Epithelial cell of prostate (primary cell): ENCODE measurements around the gene CRTC1.
"Not testable (repeated sequence)": the region's sequence is repeated elsewhere in the genome, so short reads cannot be mapped to it uniquely, and the experiment has no call there.

Experiments
- DNase-seq: peaks from one replicate; pipeline ENCODE4 v3.0.0-alpha.2; 2011; ENCODE audit warnings: low read depth, low spot score
- H3K27ac ChIP-seq: fragments of 450-650 bp; 2 replicates; pipeline ENCODE4 v1.5.1; 2017; ENCODE audit warnings: mild to moderate bottlenecking

The CRTC1 gene

GRCh38 chr19:18816645-18817044 is 133.2 kb downstream of the CRTC1 start:
- not testable (repeated sequence) for H3K27ac ChIP-seq, DNase-seq

- DNase-seq, result no peak
- H3K27ac ChIP-seq, result no peak overlapping the region
These were observed 134.1 kb downstream of the CRTC1 start for GRCh38 chr19:18817574-18817973.

DNA sequence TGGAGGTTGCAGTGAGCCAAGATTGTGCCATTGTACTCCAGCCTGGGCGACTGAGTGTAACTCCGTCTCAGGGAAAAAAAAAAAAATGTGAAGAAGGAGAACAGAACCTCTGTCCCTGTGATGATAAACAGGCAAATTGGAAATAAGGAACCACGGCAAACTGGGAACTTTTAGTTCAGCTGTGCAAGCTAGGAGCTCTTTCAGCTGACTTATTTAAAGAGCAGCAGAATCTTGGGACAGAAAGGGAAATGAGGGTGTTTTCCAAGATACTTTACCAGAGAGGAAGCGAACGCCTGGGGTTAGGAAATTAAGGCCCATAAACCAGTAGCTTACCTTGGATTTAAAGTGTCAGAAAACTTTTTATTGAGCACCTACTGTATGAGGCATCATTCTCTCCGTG is 145.3 kb downstream of the CRTC1 start:
- no peak overlapping the region for H3K27ac ChIP-seq
- no peak for DNase-seq

DNA sequence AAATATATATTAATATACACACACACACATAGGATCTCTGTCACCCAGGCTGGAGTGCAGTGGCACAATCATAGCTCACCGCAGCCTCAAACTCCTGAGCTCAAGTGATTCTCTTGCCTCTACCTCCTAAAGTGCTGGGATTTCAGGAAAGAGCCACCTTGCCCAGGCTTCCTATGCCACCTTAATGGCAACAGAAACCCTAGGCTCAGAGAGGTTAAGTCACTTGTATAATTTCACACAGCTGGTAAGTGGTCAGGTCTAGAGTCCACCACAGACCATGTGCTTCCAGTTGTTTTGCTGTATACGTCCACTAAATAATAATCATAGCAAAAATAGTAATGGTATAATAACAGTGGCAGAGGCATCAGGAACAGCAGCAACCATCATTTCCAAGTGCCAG is 147.0 kb downstream of the CRTC1 start:
- no peak for DNase-seq
- no peak overlapping the region for H3K27ac ChIP-seq

- DNase-seq, result peak; percentile 61
- peak within 1 kb of the TSS; percentile 68 for H3K27ac ChIP-seq
These were observed 148.2 kb downstream of the CRTC1 start, which contains the start of gene UPF1 for GRCh38 chr19:18831524-18832305. Gene UPF1 (plus strand): TSS chr19:18831959. CDS start chr19:18832210, 251 bp downstream.
